Fibroblast of mammary gland (primary cell): ENCODE measurements around the gene MON2.
"Not testable (repeated sequence)": the region's sequence is repeated elsewhere in the genome, so short reads cannot be mapped to it uniquely, and the experiment has no call there.

Experiments
- DNase-seq: peaks from one replicate; pipeline ENCODE4 v3.0.0-alpha.2; 2010; ENCODE audit warnings: low read depth
- H3K4me3 ChIP-seq: 2 replicates; pipeline ENCODE4 v1.5.1; 2011; ENCODE audit warnings: low read depth, mild to moderate bottlenecking, low read length, moderate library complexity; ENCODE audit not compliant: control insufficient read depth
- CTCF ChIP-seq: conservative IDR thresholded peaks from 2 replicates; pipeline ENCODE4 v1.5.1; 2011; ENCODE audit warnings: low read depth, low read length, inconsistent platforms; ENCODE audit not compliant: control insufficient read depth, insufficient read depth

MON2 gene

GRCh38 chr12:62542814-62543213 is 76.2 kb downstream of the MON2 start:
- no peak for TF ChIP-seq CTCF
- no peak overlapping the region for H3K4me3 ChIP-seq
- no peak for DNase-seq

- DNase-seq: no peak
- no peak overlapping the region for H3K4me3 ChIP-seq
- TF ChIP-seq CTCF: no peak
Measured at GRCh38 chr12:62543324-62543723, 76.7 kb downstream of the MON2 start.

- no peak for TF ChIP-seq CTCF
- no peak for DNase-seq
- no peak overlapping the region for H3K4me3 ChIP-seq
Measured at GRCh38 chr12:62543741-62544140, 77.1 kb downstream of the MON2 start.

GRCh38 chr12:62552906-62553556 is 86.4 kb downstream of the MON2 start:
- TF ChIP-seq CTCF: no peak
- no peak for DNase-seq
- H3K4me3 ChIP-seq: no peak overlapping the region

GRCh38 chr12:62559366-62559765 is 92.7 kb downstream of the MON2 start:
- not testable (repeated sequence) for H3K4me3 ChIP-seq, DNase-seq

GRCh38 chr12:62562846-62563245 is 96.2 kb downstream of the MON2 start:
- TF ChIP-seq CTCF: no peak
- H3K4me3 ChIP-seq: no peak overlapping the region
- DNase-seq: peak; percentile 77

- no peak for TF ChIP-seq CTCF
- no peak overlapping the region for H3K4me3 ChIP-seq
- no peak for DNase-seq
Measured at GRCh38 chr12:62575036-62575435, 108.4 kb downstream of the MON2 start.
